Measurements from ENCODE around the gene CPB1. TPM values are rescaled to one million over a fixed set of nuclear protein-coding genes. Genes with fewer than 3 reads are reported as not detected.

Gene CPB1
- total RNA-seq, 1 experiment from 2014 or later = not detected

- no peak for DNase-seq (ENCODE audit: low read depth, low spot score)
- in situ Hi-C loops (cut with HindIII; ENCODE audit: low pct_unique_long_range_greater_than_20kb, low sequenced_read_pairs) = no loop called here
These were observed 7.0 kb upstream of the CPB1 start for GRCh38 chr3:148820361-148821245.

- no peak for DNase-seq (ENCODE audit: low read depth, low spot score)
- in situ Hi-C loops (cut with HindIII; ENCODE audit: low pct_unique_long_range_greater_than_20kb, low sequenced_read_pairs) = no loop called here
These were observed 4.6 kb upstream of the CPB1 start for GRCh38 chr3:148823026-148823425.

- in situ Hi-C loops (cut with HindIII; ENCODE audit: low pct_unique_long_range_greater_than_20kb, low sequenced_read_pairs) = no loop called here
- no peak for DNase-seq (ENCODE audit: low read depth, low spot score)
These were observed 2.1 kb upstream of the CPB1 start for GRCh38 chr3:148825476-148825875.

- DNase-seq (ENCODE audit: low read depth, low spot score) = no peak
- in situ Hi-C loops (cut with HindIII; ENCODE audit: low pct_unique_long_range_greater_than_20kb, low sequenced_read_pairs) = no loop called here
These were observed 602 bp downstream of the CPB1 start for GRCh38 chr3:148828136-148828690.

- in situ Hi-C loops (cut with HindIII; ENCODE audit: low pct_unique_long_range_greater_than_20kb, low sequenced_read_pairs) = no loop called here
- no peak for DNase-seq (ENCODE audit: low read depth, low spot score)
These were observed 2.3 kb downstream of the CPB1 start for GRCh38 chr3:148829926-148830325.

GRCh38 chr3:148833223-148833622 lies 5.6 kb downstream of the CPB1 start:
- no peak for DNase-seq (ENCODE audit: low read depth, low spot score)
- in situ Hi-C loops (cut with HindIII; ENCODE audit: low pct_unique_long_range_greater_than_20kb, low sequenced_read_pairs) = no loop called here

GRCh38 chr3:148839805-148840204 lies 12.2 kb downstream of the CPB1 start:
- no peak for DNase-seq (ENCODE audit: low read depth, low spot score)
- in situ Hi-C loops (cut with HindIII; ENCODE audit: low pct_unique_long_range_greater_than_20kb, low sequenced_read_pairs) = no loop called here

GRCh38 chr3:148840451-148840850 lies 12.8 kb downstream of the CPB1 start:
- in situ Hi-C loops (cut with HindIII; ENCODE audit: low pct_unique_long_range_greater_than_20kb, low sequenced_read_pairs) = no loop called here
- DNase-seq (ENCODE audit: low read depth, low spot score) = no peak

GRCh38 chr3:148845756-148846395 lies 18.3 kb downstream of the CPB1 start:
- in situ Hi-C loops (cut with HindIII; ENCODE audit: low pct_unique_long_range_greater_than_20kb, low sequenced_read_pairs) = no loop called here

GRCh38 chr3:148847351-148847750 lies 19.7 kb downstream of the CPB1 start:
- DNase-seq (ENCODE audit: low read depth, low spot score) = no peak
- in situ Hi-C loops (cut with HindIII; ENCODE audit: low pct_unique_long_range_greater_than_20kb, low sequenced_read_pairs) = no loop called here

More at GRCh38 chr3:148845756-148846395, 18.3 kb downstream of the CPB1 start:
- DNase-seq (ENCODE audit: low read depth, low spot score) = no peak

- in situ Hi-C loops (cut with HindIII; ENCODE audit: low pct_unique_long_range_greater_than_20kb, low sequenced_read_pairs) = no loop called here
- DNase-seq (ENCODE audit: low read depth, low spot score) = no peak
These were observed 20.8 kb downstream of the CPB1 start for GRCh38 chr3:148848410-148848809.

- no peak for DNase-seq (ENCODE audit: low read depth, low spot score)
- in situ Hi-C loops (cut with HindIII; ENCODE audit: low pct_unique_long_range_greater_than_20kb, low sequenced_read_pairs) = no loop called here
These were observed 24.8 kb downstream of the CPB1 start for GRCh38 chr3:148852271-148852992.

- no peak for DNase-seq (ENCODE audit: low read depth, low spot score)
- in situ Hi-C loops (cut with HindIII; ENCODE audit: low pct_unique_long_range_greater_than_20kb, low sequenced_read_pairs) = no loop called here
These were observed 25.5 kb downstream of the CPB1 start for GRCh38 chr3:148853076-148853475.

- in situ Hi-C loops (cut with HindIII; ENCODE audit: low pct_unique_long_range_greater_than_20kb, low sequenced_read_pairs) = no loop called here
- no peak for DNase-seq (ENCODE audit: low read depth, low spot score)
These were observed 26.4 kb downstream of the CPB1 start for GRCh38 chr3:148854061-148854460.

- in situ Hi-C loops (cut with HindIII; ENCODE audit: low pct_unique_long_range_greater_than_20kb, low sequenced_read_pairs) = no loop called here
- DNase-seq (ENCODE audit: low read depth, low spot score) = no peak
These were observed 28.8 kb downstream of the CPB1 start for GRCh38 chr3:148856384-148856783.

- DNase-seq (ENCODE audit: low read depth, low spot score) = no peak
- in situ Hi-C loops (cut with HindIII; ENCODE audit: low pct_unique_long_range_greater_than_20kb, low sequenced_read_pairs) = no loop called here
These were observed 29.7 kb downstream of the CPB1 start for GRCh38 chr3:148857316-148857715.

GRCh38 chr3:148861277-148861869 lies 33.8 kb downstream of the CPB1 start:
- DNase-seq (ENCODE audit: low read depth, low spot score) = peak; percentile 85
- in situ Hi-C loops (cut with HindIII; ENCODE audit: low pct_unique_long_range_greater_than_20kb, low sequenced_read_pairs) = no loop called here

- in situ Hi-C loops (cut with HindIII; ENCODE audit: low pct_unique_long_range_greater_than_20kb, low sequenced_read_pairs) = no loop called here
These were observed 35.7 kb downstream of the CPB1 start for GRCh38 chr3:148863297-148863696.

More at GRCh38 chr3:148863297-148863696, 35.7 kb downstream of the CPB1 start:
- no peak for DNase-seq (ENCODE audit: low read depth, low spot score)
